Retinal pigment epithelial cell (primary cell): ENCODE measurements around the gene ERO1A.

Source experiments
- DNase-seq: peaks from one replicate; pipeline ENCODE4 v3.0.0-alpha.2; 2010; ENCODE audit warnings: low read depth
- H3K4me3 ChIP-seq: 2 replicates; pipeline ENCODE4 v1.5.1; 2011; ENCODE audit warnings: mild to moderate bottlenecking, low read length, control low read depth, moderate library complexity
- CTCF ChIP-seq: conservative IDR thresholded peaks from 2 replicates; pipeline ENCODE4 v1.5.1; 2011; ENCODE audit warnings: low read depth, low read length, control low read depth, inconsistent platforms

Gene ERO1A

GRCh38 chr14:52650774-52651173, 44.6 kb downstream of the ERO1A start:
- no peak overlapping the region for H3K4me3 ChIP-seq
- no peak for DNase-seq
- peak; percentile 4 for TF ChIP-seq CTCF

GRCh38 chr14:52649511-52649910, 45.8 kb downstream of the ERO1A start:
- TF ChIP-seq CTCF, result no peak
- DNase-seq, result no peak

GRCh38 chr14:52641745-52642144, 53.6 kb downstream of the ERO1A start:
- DNase-seq, result no peak
- TF ChIP-seq CTCF, result no peak
- H3K4me3 ChIP-seq, result no peak overlapping the region

More at GRCh38 chr14:52649511-52649910, 45.8 kb downstream of the ERO1A start:
- H3K4me3 ChIP-seq, result no peak overlapping the region

GRCh38 chr14:52640137-52640536, 55.2 kb downstream of the ERO1A start:
- TF ChIP-seq CTCF, result no peak
- DNase-seq, result no peak
- no peak overlapping the region for H3K4me3 ChIP-seq

- H3K4me3 ChIP-seq, result no peak overlapping the region
- no peak for DNase-seq
- TF ChIP-seq CTCF, result no peak
Measured at GRCh38 chr14:52619687-52620086, 75.7 kb downstream of the ERO1A start.

- no peak for TF ChIP-seq CTCF
- H3K4me3 ChIP-seq, result no peak overlapping the region
- DNase-seq, result no peak
Measured at GRCh38 chr14:52618602-52619001, 76.8 kb downstream of the ERO1A start.

GRCh38 chr14:52610187-52610586, 85.2 kb downstream of the ERO1A start:
- no peak for TF ChIP-seq CTCF
- DNase-seq, result no peak
- H3K4me3 ChIP-seq, result no peak overlapping the region
